ENCODE results near the gene ARHGAP6. TPM values are rescaled to one million over a fixed set of nuclear protein-coding genes. Genes with fewer than 3 reads are reported as not detected.

The ARHGAP6 gene
- total RNA-seq, 1 experiment from 2014 or later: 0.10 TPM

- DNase-seq (ENCODE audit: low read depth, low spot score): no peak
- Histone ChIP-seq H3K36me3 (ENCODE audit: control insufficient read depth in 1 of 2, insufficient read depth in 2 of 2, low read length in 2 of 2) (no peaks in the 10 kb centered on the region), H3K27ac (ENCODE audit: low read depth, low read length) (no peak overlapping the region), H3K4me3 (replicated peaks in 1 of 2; ENCODE audit: low read depth in 1 of 2, low read length in 2 of 2) (no peak overlapping the region), H3K9ac (ENCODE audit: low read length) (no peak overlapping the region), H3K9me3 (ENCODE audit: control insufficient read depth in 1 of 2, insufficient read depth in 1 of 2, low read depth in 1 of 2, low read length in 2 of 2) (no peaks in the 10 kb centered on the region), H3K27me3 (ENCODE audit: insufficient read depth, low read length) (no peaks in the 10 kb centered on the region), H4K20me1 (ENCODE audit: insufficient read depth) (no peaks in the 10 kb centered on the region), H3K79me2 (ENCODE audit: insufficient read depth, low read length) (no peaks in the 10 kb centered on the region), H3K4me1 (ENCODE audit: control insufficient read depth in 1 of 2, insufficient read depth in 2 of 2, low read length in 2 of 2) (no peaks in the 10 kb centered on the region), H2AFZ (ENCODE audit: low read depth, low read length, poor library complexity, severe bottlenecking) (no peak overlapping the region), H3K9me2 (ENCODE audit: insufficient read depth) (no peaks in the 10 kb centered on the region), H3K4me2 (ENCODE audit: low read length) (no peak overlapping the region)
- no peak for ATAC-seq
- BruUV-seq (replicated peaks): no TSS peak
- POLR2A ChIA-PET: no interaction called here
- RAD21 ChIA-PET (ENCODE audit: low non-redundant PET in 1 of 2, low total read pairs in 2 of 2, uncharacterized antibody in 2 of 2, unreplicated experiment in 2 of 2): no interaction called here
- intact Hi-C loops (cut with micrococcal nuclease): no loop called here
- TF ChIP-seq YY1 (IDR thresholded peaks at IDR 0.05; ENCODE audit: extremely low read depth, insufficient replicate concordance, low read depth, low read length) (no peak), ZFX (IDR thresholded peaks at IDR 0.05) (no peak), MAX (IDR thresholded peaks at IDR 0.05) (no peak), TCF7L2 (IDR thresholded peaks at IDR 0.05; ENCODE audit: borderline replicate concordance, extremely low read depth, insufficient read depth, insufficient read length) (no peak), SP1 (IDR thresholded peaks at IDR 0.05; ENCODE audit: low read depth) (no peak), CTCF (IDR thresholded peaks at IDR 0.05 in 2 of 3, conservative IDR thresholded peaks at IDR 0.05 in 1 of 3; ENCODE audit: borderline replicate concordance in 1 of 3, insufficient read depth in 1 of 3, low read depth in 2 of 3, low read length in 2 of 3) (no peak), EZH2 (IDR thresholded peaks at IDR 0.05) (no peak), ZBTB33 (IDR thresholded peaks at IDR 0.05; ENCODE audit: extremely low read depth, insufficient replicate concordance, low read length) (no peak), ATF3 (IDR thresholded peaks at IDR 0.05) (no peak)
- CTCF ChIA-PET: no interaction called here
These were observed 263.8 kb downstream of the ARHGAP6 start for GRCh38 chrX:11401966-11402365.

All from HCT116 (cell line).